NCI-H187 treated with DMSO at 0.1 percent for 48 hours (cell line): ENCODE measurements around the gene CANT1.

ENCODE experiments used
- DNase-seq: peaks from one replicate; lab custom pipeline; 2025; lab: John Stamatoyannopoulos, UW

Gene CANT1

DNA sequence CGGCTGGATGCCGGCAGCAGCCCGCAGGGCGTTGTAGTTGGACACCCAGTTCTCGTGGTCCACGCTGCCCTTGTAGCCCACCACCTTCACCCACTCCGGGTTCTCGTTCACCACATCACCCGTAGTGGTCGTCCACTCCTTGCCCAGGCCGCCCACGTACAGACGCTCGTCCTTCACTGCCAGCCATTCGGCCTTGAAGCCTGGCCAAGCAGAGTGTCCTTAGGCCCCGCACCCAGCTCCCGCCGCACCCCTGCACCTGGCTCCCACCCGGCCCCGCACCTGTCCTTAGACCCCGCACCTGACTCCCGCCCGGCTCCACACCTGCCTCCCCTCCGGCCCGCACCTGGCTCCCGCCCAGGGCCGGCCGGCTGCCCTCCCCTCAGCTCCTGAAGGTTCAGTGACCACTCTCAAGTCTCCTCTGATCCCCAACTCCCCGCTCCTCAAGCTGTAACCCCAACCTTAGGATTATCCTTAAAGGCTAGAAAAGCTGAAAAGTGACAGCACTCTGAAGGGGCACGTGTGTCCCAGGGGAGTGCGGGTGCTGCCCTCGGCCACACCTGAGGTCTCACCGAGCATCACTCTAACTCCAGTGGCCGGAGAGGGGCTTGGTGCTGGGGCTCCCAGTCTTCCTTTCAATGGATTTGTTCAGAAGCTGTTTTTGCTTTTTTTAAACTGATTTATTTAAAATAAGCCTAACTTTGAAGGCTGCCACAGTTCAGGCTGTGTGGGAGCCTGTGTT lies 14.4 kb downstream of the CANT1 start:
- no peak for DNase-seq

DNA sequence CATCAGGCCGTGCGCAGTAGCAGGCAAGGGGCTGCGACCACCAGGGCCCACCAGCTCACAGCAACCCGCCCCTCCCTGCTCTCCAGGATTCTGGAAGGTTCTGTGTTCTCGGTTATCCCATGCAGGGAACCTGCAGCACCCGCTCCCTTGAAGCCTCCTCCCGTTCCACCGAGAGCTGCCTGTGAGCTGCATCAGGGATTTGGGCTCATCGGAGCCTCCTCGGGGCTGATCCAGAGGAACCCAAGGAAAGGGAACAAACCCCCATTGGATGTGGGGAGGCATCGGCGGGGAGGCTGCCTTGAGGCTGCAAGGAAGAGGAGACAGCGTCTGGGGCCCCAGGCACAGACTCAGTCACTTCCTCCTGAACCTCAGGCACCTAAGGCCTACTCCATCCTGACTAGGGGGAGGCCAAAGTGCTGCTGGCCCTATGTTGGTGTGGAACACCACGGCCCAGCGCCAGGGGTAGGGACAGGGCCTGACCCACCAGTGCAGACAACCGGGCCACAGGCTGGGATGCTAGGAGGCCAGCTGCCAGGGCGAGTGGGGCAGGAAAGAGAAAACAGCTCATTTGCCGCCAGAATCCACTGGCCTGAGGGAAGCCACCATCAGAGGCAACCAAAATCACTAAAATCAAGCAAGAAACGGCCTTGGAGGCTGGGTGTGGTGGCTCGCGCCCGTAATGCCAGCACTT lies 15.4 kb downstream of the CANT1 start:
- DNase-seq = no peak

DNA sequence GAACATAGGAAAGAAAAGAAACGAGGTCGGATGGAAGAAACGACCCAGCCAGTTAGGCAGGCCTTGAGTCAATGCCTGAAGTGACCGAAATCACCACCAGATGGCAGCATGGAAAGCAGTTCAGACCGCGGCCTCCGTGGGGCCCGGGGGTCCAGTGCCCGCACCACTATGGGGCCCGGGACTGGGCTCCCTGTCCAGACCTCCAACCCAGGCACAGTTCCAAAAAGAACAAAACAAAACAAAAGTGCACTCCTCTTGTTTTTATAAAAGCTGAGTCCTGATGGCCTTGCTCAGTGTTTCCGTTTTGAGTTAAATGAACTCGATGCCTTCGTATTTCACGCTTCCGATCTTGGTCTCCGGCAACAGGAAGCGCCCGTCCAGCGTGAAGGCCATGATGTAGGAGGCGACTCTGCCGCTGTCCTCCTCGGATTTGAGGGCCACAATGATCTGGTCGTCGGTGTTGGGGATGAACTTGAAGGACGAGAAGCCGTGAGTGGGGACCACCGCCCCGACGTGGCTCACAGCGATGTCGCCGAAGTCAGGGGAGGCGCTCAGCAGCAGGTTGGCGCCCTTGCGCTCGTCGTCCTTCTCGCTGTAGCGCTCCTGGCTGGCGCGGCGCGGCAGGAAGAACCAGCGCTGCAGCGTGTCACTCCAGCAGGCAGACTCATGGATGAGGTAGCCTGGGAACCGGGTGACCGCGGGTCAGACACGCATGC lies 16.2 kb downstream of the CANT1 start:
- DNase-seq = no peak

DNA sequence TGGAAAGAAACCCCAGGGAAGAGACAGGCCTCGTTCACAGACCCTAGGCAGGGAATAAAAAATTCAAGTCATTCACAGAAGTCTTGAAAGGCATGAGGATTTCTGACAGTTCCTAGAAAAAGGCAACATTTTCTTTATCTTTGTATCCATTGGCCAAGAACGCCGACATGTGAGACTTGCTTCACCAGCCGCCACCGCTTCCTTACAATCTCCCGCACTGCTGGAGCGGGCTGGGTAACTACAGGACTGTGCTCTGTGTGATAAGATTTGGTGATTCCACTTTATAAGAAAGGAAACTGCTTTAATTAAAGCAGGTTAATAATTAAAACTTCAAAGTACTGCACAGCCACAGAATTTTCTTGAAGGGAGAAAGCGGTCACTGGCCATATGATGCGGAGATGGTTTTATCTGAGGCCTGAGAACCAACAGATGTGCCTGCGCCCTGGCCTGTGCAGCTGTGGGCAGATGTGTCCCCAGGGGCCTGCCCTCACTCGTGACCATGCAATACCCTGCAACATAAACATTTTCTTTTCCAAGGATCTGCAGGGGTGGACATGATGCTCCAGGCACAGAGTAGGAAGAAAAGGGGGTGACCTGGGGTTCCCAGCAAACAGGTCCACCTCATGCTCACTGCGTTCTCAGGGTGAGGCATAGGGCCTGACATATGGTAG lies 16.9 kb downstream of the CANT1 start:
- no peak for DNase-seq

DNA sequence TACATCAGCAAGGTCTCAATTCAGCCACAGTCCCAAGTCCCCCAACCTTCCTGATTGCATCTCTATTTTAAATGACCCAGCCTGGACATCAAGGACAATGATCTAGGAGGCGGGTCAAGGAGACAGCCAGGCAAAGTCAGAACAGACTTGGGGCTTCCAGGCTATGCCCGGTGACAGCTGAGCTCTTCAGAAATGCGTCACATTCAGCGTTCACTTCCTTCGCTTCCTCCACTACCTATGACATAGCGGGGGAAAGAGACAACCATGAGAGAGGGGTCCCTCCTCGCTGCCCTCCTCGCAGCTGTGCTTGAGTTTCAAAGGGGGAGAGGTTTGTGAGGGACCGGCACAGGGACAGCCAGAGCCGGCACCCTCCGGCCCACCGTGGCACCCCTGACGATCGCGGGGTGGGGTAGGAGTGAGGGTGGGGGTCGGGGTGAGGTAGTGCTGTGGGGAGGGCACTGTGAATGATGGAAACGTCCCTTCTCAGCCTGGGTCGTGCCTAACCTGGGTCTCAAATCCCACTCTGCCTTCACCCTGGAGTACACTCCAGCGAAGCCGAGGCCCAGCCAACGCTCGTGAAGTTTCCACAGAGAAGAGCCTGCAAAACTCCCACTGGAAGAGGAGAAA lies 17.5 kb downstream of the CANT1 start:
- no peak for DNase-seq

DNA sequence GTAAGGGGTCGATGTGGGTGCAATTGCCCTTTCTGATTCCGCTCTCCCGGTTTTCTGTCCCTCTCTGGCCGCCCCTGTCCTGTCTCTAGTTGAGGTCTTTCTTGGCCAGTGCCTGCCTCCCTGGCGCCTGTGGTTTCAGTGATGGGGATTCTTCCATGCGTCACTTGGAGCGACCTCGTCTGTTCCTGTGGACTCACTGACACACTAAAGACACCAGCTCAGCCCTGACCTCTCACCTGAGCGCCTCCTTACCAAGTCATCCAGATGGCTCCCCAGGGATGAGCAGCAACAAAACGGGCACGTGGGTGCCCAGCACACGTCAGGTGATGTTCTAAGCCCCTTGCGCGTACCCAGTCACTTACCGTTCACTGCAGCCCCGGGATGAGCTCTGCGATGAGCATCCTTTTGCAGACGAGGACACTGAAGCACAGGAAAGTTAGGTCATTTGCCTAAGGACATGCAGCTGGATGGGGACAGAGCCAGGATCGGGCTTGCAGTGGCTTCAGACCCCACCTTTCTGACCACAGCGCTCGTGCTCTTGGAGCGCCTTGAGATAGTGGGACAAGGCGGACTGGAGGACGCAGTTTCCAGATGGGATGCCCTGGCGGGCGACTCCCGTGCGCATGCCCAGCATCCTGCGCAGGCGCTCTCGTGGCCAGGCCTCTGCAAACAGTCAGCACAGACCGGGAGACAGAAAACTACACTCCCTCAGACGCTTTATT lies 18.4 kb downstream of the CANT1 start:
- DNase-seq = no peak

DNA sequence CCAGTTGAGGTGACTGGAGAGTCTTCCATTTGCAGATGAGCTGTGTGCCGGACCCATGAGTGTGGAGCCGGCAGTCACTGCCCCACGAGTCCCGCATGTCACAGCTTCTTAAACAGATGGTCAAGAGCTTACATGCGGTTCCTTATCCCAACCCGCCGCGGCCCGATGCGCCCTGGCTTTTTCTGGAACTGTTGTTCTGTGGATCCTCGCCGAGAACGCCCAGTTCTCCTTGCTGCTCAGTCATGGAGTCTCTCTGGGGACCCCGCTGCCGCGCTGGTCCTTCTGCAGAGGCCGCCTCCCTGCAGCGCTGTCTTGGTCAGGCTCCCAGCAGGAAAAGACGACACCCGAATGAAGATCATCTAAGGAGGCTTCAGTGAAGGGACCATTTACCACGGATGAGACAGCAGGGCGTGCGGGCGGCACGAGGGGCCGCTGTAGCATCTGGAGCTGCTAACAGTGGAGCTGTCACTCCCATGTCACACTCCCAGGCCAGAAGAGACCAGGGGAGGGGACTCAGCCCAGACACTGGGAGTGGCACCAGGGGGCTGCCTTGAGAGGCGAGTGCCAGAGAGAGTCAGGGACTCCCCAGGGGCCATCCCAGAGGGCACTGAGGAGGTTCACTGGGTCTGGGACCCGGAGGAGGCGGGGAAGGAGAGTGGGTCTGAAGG lies 19.1 kb downstream of the CANT1 start:
- DNase-seq = no peak

DNA sequence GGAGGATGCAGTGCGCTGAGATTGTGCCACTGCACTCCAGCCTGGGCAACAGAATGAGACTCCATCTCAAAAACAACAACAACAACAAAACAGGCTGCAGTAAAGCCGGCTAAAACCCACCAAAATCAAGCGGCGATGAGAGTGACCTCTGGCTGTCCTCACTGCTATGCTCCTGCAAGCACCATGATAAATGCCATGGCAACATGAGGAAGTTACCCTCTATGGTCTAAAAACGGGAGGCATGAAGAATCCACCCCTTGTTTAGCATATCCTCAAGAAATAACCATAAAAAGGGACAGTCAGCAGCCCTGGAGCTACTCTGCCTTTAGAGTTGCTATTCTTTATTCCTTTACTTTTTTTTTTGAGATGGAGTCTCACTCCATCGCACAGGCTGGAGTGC lies 21.4 kb downstream of the CANT1 start:
- DNase-seq = no peak

DNA sequence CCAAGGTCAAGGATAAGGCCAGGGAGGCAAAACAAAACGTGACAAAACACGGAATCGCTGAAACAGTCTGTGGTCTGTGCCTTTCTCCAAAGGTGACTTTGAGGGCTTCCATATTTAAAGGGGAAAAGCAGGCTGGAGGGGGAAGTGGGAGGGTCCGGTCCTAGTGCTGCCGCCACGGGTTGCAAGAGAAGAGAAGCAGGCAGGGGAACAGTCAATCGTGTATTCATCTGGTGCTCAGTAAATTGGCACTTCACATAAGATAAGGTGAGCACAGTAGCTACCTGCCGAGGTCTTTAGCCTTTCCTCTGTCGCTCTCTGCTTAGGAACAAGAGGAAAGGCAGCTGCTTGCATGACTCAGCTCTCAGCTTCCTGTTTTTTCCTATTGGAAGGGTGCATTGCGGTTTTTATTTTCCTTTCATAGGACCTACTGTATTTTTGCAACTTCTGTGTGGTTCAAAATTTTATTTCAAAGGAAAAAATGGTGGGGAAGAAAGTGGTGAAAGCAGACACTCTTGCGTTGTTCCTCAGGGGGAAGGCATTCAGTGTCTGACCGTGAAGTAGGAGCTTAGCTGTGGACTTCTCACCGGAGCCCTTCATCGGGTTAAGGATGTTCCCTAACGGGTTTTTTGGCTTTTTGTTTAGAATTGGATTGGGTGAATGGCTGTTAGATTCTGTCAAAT lies 22.8 kb downstream of the CANT1 start:
- no peak for DNase-seq

DNA sequence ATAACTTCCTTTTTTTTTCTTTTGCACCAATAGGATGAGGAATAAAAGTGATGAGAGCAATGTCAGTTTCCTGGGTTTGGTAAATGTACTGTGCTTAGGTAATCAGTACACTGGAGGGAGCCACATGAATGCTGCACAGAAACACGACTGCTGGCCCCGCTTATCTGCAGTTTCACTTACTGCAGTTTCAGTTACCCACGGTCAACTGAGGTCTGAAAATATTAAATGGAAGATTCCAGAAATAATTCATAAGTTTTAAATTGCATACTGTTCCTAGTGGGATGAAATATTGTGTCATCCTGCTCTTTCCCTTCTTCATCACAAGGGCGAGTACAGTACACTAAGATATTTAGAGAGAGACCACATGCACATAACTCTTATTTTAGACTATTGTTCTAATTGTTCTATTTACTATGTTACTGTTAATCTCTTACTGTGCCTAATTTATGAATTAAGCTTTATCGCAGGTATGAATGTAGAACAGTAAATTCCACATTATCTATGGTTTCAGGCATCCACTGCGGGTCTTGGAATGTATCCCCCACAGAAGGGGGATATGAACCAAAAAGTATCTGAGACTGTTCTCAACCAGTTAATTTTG lies 23.4 kb downstream of the CANT1 start:
- DNase-seq = no peak

DNA sequence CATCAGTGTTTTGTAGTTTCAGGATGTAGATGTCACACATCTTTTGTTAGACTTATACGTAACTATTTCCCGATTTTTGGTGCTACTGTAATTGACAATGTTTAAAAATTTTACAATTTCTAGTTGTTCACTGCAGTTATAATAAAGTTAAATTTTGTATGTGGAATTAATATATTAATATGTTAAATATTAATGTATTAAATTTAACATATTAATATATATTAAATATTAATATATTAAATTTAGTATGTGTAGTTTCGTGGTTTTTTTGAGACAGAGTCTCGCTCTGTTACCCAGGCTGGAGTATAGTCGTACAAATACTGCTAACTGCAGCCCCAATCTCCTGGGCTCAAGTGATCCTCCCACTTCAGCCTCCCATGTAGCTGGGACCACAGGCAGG lies 24.2 kb downstream of the CANT1 start:
- DNase-seq = no peak

DNA sequence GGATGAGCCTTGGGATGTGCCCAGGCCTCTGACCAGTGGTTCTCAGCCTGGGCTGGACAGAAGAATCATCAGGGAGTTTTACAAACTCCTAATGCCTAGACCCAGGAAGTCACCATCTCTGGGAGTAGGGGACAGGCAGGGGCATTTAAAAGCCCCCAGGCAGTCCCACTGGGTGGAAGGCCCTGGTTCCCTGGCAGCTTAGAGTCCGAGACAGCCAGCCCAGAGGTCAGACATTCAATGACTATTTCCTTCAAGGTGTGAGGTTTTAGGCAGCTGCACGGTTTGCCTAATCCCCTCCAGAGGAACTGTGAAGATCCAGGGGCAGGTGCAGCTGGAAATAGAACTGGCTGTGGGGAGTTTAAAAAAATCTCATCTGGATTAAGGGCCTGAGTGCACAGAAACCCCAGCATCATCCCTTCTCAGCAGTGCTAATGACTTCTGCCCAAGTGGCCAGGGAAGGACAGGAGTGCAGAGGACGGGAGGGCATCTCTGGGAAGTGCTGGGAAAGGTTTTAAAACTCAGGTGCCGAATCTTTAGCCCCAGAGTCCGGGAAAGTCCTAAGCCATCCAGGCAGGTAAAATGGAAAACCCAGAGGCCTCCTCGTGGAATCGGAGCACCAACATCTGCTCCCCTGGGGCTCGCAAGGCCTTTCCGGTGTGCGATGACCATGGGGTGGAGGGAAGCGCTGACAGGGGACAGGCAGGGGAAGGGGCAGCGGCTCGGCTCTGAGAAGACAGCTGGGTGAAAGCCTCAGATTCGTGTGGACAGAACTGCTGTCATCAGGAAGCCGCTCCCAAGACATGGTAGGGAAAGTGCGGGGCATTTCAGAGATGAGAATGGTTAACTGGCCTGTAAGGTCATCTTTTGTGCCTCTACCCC lies 28.3 kb downstream of the CANT1 start:
- no peak for DNase-seq

DNA sequence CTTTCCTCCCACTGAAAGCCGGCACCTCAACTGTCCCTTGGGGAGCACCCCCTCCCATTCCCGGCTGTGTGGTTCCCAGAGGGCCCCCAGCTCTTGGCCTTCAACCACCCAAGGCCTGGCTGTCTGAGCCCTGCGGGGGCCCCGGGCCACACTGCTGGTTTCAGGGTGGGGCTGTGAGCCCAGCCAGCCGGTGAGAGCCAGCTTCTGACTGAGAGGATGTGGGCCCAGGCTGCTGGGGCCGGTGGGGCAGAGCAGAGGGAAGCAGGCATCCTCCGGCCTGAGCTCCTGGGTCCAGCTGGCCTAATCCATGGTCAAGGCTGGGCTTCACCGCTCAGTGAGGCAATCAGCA lies 29.0 kb downstream of the CANT1 start:
- no peak for DNase-seq

DNA sequence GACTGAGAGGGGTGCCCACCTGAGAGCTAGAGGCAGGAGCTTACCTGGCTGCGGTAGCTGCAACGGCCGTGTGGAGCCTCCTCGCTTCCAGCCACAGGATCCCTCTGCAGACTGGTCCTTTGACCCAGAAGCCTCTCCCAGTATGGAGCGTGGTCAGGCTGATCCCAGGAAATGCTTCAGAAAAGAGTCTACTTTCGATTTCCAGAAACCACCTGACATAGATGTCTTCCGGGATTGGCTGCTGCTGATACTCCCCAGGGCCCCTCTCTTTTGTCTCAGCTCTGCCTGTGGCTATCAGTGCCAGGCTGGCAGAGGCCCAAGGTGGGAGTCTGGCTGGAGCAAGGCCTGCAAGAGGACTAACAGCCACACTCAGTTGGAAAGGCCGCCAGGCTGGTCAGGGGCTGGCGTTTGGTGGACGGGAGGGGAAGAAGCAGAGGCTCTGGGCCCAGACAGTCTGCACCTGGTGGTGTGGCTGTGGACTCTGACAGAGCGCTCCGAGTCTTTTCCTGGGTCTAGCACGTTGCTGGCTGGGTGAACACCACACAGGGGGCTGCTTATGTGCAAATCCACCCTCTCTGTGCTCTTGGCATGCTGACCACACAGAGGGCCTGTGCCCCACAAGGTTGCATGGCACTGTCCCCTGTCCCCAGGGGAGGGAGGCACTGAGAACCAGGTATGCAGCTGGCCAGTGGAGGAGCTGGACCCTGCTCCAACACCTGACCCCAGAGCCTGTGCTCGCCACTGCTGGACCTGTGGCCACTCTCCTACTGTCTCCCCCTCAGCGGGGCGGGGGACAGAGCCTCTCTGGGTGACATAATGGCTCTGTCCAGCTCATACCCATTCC lies 29.6 kb downstream of the CANT1 start, which contains the start of gene LGALS3BP:
Gene LGALS3BP (minus strand): TSS at position 144 of the 844 bp plus-strand sequence. CDS start 2,732 bp downstream, outside the sequence.
- peak; percentile 86 for DNase-seq

DNA sequence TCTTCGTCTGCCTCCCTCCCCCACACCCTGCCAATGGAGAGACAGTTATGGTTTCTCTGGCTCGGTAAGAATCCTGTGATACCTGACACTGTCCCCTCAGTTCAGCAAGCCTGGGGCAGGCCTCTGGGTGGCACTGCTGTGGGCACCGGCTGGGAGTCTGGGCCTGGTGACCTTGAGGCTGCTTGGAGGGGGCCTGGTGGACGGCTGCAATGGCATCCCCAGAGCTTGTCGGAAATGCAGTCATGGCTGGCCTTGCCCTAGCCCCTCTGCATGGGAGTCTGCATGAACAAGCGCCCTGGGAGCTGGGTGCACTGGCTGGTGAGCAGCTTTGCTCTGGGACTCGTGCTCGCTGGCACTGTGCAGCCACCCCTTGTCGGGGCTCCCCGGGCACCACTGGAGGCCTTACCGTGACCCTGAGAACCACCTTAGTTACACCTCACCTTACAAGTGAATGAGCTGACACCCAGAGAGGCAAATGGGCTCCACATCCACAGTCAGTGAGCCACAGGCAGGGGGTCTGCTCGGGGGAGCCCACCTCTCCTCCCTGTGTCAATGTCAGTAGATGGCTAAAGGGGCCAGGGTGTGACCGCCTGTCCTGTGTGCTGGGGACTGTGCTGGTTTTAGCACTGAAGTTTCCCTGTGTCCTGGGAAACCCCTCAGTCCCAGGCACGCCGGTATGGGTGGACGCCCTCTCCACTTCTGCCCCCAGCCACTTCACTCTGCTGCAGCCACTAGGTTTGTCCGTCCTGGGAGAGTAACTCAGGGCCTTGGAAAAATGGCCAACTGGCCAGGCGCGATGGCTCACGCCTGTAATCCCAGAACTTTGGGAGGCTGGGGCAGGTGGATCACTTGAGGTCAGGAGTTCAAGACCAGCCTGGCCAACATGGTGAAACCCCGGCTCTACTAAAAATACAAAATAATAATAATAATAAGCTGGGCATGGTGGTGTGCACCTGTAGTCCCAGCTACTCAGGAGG lies 31.3 kb downstream of the CANT1 start:
- DNase-seq = no peak

DNA sequence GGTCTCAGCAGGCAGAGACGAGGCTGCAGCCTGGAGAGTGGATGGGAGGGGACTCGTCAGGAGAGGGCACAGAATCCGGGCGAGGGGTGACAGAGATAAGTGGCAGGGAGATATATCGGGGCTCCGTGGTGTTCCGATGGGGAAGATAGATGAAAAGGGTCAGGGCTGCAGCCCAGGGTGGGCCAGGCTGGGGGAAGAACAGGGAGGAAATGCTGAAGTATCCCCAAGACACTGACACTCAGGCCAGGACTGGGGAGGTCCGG lies 32.0 kb downstream of the CANT1 start:
- DNase-seq = no peak
